Measurements from ENCODE around the gene EBF3.

The EBF3 gene

DNA sequence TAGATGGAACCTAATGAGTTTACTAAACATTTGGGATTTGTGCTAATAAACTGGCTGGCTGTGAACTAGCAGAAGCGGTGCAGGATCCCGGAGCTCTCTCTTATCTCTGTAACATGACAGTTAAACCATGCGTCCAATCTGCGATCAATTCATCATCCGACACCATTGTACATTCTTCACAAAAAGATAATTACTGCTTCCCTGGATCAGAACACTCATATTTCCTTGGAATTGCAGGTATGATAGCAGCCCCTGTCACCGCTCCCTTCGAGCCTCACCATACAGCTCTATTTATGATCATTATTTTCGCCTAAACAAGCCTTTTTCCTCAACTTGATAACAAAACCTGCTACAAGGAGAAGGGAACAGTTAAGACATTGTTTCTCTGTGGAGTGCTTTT, 18.5 kb downstream of the EBF3 start:
- no peak for DNase-seq (ENCODE audit: low read depth in 1 of 2, low spot score in 1 of 2)

DNA sequence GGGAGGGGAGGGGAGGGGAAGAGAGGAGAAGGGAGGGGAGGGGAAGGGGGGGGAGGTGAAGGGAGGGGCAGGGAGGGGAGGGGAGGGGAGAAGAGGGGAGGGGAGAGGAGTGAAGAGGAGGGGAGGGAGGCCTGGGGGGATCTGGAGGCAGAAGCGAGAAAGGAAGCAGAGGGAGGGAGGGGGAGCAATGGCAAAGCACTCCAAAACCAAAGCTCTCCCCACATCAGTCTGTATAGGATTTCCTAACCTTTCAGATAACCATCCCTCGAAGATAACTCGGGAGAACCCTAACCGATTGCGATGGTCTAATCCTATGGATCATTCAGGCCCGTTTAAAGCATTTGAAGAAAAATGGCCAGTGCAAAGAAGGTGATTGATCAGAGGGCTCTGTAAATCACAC, 19.0 kb downstream of the EBF3 start:
- DNase-seq (ENCODE audit: low read depth in 1 of 2, low spot score in 1 of 2): no peak

DNA sequence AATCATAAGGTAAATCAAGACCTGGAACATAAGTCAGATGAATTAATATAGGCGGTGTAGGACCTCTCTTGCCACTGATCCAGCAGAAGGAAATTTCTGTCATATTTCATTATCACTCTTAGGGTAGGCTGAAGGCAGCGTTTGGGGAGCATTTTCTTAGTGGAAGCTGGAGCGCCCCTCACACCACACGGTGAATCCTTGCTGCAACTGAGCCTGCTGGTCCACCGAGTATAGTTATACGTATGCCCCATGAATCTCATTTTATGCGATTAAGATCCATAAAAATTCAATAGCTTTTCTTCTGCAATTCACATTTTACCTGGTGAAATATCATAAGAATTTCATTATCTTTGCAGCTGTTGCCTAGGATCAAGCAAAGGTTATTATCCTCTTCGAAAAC, 19.6 kb downstream of the EBF3 start:
- no peak for DNase-seq (ENCODE audit: low read depth in 1 of 2, low spot score in 1 of 2)

DNA sequence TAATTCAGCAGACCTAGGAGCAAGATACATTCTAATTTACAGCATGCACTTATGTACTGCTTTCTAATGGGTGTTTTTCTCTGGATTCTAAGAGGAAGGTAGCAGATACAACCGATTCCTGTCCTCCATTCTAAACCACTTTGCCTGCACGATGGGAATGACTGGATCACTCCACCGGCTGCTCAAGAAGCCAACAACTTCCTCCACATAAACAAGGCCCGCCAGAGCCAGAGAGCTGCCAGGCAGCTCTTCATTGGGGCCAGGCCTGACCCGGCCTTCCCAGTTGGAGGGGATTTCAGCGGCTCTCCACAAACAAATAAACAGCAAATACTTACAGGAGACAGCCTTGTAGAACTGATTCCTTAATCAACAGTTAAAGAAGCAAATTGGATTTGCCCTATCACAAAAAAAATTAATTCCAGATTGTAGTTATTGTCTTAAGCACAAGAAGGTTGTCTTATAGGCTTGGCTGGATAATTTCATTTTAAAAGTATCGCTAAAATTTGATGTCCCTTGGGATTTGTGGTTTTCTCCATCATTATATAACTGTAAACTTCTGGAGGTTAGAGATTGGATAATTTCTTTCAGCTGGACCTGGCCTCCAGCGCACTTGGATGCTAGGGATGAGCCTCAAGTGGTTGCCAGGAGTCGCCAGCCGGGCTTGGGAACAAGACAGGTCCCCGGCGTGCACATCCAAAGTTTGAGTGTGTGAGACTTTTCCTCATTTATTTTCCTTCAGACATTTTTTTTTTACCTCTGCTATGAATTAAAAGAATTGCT, 20.9 kb downstream of the EBF3 start:
- no peak for DNase-seq (ENCODE audit: low read depth in 1 of 2, low spot score in 1 of 2)

DNA sequence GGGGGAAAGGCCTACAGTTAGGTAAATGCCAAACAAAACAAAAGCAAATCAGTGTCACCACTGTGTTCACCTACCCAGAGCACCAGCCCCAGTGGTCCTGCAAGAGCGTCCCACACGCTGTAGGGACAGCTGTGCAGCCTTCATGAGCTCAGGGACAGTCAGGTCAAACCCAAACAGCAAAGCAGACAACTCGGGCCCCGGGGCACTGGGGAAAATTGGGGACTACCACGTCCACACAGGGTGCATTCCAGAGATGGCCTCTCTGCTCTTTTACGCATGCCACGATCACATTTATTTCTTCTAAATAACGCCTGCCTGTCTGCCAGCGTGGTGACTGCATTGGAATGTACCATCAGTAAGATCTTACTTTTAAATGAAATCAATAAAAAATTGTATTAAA, 21.7 kb downstream of the EBF3 start:
- no peak for DNase-seq (ENCODE audit: low read depth in 1 of 2, low spot score in 1 of 2)

DNA sequence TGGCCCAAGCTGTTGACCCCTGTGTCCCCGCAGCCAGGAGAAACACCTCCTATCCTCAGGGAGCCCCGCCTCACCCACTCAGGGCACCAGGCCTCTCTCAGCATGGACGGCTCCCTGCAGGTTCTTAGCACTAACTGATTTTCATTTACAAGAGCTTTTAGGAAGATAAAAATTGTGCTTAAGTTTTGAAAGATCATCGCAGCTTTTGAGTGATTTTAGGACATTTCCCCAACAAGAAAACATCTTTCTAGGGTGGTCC, 22.1 kb downstream of the EBF3 start:
- no peak for DNase-seq (ENCODE audit: low read depth in 1 of 2, low spot score in 1 of 2)

DNA sequence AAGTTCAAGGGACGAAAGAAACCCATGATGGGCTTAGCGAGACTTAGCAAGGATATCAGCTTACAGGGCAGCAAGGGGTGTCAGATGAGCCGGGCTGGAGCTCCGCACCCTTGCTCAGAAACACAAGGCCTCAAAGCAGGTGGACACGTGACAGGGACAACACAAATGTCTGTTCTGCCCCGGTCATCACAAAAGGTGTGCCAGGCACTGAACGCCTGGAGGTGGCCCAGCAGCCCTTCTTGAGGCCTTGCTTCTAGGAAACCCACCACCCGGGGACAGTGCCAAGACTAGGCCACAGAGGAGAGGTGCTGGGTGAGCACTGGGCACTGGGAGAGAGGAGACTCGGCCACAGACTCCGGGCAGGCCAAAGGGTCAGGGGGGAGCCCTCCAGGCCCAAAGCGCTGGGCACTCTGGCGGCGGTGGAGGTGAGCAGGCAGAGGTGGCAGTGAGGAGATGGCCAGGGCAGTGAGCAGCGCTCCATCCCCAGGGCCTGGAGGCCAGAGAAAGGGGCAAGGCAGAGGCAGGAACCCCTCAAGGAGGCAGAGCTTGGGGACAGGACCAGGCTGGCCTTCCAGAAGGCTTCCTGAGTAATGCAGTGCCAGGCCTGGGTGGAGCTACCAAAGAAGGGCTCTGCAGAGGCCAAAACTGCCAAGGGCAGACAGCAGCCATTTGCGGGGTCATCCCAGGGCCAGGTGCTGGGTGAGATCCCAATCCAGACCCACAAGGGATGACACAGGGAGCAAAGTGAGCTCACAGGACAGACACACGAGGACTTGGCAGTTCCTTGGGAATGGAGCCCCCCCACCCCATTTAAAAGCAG, 22.7 kb downstream of the EBF3 start:
- DNase-seq (ENCODE audit: low read depth in 1 of 2, low spot score in 1 of 2): no peak

DNA sequence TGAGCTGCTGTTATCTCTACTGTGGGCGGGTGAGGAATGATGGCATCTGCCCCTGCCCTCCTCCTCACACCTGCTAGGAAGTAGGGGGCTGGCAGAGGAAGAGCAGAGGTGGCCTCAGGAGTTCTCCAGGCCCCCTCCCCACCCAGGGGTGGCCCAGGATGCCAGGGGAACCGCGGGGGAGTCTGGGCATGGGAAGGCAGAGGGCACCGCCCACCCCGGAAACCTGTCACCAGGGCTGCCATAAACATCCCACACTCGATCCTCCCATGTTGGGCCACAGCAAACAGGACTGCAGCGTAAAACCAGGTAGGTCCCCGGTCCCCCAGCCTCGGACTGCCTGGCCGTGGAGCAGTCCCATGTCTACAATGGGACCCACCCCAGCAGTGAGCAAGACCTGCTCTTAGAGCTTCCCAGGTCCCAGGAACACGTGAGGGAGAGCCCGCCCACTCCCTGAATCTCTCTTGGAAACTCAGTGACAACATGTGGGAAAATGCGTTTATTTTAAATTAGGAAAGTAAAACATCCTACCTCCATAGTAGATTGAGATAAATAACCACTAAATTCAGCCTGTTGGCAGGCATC, 23.4 kb downstream of the EBF3 start:
- no peak for DNase-seq (ENCODE audit: low read depth in 1 of 2, low spot score in 1 of 2)

DNA sequence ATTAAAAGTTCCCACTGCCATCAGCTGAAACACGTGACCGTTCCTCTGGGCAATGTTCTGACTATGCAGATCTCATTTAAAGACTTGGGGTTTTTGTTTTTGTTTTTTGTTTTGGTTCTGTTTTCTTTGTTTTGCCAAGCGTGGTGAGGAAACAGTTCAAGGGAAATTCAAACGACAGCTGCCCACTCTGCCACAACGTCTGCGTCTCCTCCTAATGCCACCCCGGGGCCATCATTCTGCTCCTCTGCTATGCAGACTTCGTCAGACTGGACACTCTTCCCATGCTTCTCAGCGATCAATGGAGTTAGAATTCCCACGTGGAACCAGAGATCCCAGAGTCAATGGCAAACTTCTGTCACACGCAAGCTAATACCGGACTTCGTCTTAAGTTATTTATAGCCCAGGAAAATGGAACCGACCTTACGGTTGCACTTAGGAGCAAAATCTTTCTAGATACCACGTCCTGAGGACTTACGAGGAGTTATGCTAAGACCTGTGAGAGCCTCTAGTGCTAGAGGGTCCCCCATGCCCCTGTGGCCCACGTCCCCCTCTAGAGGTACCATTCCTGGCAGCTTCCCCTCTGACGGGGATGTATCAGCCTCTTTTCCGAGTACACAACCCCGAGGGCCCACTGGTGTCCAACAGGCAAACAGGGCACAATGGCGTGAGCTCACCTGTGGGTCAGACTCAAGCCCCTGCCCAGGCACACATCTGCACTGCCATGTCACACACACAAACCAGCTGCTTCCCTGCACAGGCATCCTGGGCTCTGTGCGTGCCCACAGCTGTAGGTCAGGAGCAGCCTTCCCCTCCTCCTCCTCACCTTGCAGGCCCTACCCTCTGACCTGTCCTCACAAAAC, 24.4 kb downstream of the EBF3 start:
- DNase-seq (ENCODE audit: low read depth in 1 of 2, low spot score in 1 of 2): no peak

DNA sequence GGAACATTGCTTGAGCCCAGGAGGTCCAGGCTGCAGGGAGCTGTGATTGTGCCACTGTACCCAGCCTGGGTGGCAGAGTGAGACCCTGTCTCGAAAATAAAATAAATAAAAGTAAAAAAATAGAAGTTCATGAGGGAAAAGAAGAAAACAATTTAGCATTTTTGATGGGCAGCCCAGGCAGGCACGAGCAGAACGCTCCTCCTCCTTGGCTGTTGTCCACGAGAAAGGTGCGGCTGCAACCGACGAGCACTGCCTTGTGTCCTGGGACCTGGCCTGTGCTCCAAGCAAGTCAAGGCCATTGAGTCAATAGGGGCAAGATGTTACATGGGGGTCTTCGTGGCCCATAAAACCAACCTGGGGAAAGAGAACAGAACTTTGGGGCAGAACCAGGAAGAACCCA, 25.6 kb downstream of the EBF3 start:
- DNase-seq (ENCODE audit: low read depth in 1 of 2, low spot score in 1 of 2): no peak

DNA sequence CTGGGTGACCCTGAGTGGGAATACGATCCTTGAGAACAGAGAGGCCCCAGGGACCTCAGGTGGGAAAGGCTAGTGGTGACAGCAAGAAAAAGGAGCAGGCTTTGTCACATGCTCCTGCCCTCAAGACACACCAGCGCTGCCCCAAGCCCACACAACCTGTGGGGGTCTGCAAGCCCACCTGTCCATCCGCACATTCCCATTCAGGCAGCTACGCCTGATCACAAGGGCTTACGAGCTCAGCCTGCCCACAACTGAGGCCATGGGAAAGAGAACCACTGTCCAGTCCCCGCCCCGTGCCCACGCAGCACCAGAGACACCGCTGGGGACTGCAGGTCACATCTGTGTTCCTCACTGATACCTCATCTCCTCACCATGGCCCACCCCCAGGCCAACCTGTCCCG, 26.7 kb downstream of the EBF3 start:
- DNase-seq (ENCODE audit: low read depth in 1 of 2, low spot score in 1 of 2): no peak

DNA sequence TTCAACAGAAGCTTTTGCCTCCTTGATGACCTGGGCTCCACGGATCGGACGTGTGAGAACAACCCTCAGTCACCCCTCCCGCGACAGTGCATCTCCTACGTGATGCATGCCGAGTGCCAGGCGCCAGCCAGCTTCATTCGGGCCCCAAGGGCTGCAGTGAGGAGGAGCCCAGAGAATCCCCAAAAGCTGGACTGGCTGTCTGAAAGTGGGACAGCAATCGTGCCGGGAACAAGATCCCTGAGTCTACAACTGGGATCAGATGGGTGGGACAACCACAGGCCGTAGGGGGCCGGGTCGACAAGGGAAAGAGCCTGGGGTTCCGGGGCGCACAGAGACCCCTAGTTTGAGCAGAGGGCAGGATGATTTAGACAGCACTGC, 27.2 kb downstream of the EBF3 start:
- DNase-seq (ENCODE audit: low read depth in 1 of 2, low spot score in 1 of 2): no peak

DNA sequence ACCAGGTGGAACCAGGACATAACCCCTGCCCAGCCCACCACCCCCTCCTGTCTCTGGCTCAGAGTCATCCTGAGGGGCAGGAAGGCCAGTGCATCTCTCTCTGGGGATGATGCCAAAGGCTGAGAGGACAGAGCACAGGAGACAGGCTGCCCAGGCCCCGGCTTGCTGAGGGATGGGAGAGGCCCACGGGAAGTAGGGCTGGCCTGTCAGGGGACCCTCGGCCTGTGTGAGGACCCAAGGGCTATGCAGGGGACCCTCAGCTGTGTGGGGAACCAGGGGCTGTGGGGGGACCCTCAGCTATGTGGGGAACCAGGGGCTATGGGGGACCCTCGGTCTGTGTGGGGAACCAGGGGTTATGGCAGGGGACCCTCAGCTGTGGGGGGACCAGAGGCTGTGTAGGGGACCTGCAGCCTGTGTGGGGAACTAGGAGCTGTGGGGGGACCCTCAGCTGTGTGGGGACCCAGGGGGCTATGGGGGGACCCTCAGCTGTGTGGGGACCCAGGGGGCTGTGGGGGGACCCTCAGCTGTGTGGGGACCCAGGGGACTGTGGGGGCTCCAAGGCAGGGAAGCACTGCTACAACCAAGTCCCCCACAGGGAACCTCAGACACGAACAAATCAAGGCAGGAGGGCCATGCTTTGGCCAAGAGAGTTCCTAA, 27.7 kb downstream of the EBF3 start:
- DNase-seq (ENCODE audit: low read depth in 1 of 2, low spot score in 1 of 2): no peak

DNA sequence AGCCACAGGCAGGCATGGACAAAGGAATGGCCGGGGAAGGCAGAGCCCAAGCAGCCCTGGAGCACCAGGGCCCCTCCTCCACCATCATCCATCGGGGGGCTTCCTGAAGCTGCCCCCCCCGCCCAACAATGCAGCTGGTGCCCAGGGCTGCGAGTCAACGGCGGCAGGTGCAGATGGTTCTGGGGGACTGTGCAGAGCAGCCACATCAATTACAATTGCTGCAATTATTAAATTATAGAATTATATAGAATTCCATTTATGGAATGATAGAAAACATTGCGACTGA, 28.3 kb downstream of the EBF3 start:
- DNase-seq (ENCODE audit: low read depth in 1 of 2, low spot score in 1 of 2): no peak

DNA sequence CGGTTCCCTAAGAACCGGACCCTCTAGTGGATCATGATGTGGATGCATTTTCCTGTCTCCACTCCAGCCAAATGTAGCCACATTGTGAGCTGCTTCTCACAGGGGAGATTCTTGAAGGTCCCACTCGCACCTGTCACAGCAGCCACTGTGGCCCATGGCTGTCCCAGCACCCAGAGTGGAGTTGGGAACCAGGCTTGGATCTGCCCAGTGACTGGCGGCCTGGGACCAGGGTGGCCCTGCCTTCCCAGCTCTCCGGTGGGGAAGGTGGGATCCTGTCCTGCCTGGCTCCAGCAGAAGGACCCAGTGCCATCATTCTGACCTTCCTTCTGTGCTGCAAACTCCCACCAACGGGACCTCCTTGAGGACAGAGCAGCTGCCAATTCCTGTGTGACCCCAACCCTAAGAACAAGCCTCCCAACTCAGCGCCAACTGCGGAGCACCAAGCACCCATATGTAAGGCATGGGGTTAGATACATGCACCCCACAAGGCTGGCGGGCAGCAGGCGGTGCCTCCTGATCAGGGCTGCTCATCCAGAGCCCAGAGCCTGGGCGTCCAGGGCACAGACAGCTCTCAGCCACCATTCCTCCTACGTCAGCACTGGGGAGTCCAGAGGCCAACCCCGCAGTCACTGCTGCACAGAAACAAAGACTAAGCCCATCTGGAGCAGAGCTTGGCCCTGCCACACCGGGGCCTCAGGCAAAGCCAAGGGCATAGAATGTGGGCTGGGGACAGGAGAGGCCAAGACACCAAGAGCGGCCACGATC, 28.8 kb downstream of the EBF3 start:
- DNase-seq (ENCODE audit: low read depth in 1 of 2, low spot score in 1 of 2): no peak

DNA sequence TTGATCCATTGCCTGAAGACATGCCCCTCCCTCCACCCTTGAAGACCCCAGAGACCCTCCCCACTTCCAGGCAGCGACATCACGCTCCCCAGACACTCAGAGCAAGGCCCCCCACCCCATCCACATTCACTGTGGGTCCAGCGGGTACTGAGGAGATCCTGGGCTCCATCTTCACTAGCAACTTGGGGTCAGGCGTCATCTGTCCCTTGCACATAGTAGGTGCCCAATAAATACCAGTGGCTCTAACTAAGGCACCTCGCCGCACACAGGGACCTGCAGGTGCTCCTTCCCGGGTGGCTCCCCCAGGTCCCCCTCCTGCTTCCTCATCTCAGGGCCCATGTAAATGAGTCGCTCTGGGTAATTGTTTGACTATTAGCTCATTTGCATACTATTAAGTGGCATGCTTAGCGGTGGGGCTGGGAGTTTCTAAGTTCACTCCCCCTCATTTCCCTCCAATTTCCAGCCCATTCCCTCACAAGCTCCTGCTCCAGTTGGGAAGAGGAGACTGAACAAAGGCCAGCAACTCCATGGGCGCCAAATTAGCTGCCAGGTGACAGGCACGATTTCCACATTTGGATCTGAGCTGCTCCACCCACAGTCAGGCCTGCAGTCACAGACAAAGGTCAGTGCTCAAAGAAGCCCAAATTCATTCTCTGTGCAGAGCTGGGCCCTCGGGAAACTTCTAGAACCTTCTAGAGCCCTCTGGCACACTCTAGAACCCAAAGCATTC, 29.7 kb downstream of the EBF3 start:
- DNase-seq (ENCODE audit: low read depth in 1 of 2, low spot score in 1 of 2): no peak

DNA sequence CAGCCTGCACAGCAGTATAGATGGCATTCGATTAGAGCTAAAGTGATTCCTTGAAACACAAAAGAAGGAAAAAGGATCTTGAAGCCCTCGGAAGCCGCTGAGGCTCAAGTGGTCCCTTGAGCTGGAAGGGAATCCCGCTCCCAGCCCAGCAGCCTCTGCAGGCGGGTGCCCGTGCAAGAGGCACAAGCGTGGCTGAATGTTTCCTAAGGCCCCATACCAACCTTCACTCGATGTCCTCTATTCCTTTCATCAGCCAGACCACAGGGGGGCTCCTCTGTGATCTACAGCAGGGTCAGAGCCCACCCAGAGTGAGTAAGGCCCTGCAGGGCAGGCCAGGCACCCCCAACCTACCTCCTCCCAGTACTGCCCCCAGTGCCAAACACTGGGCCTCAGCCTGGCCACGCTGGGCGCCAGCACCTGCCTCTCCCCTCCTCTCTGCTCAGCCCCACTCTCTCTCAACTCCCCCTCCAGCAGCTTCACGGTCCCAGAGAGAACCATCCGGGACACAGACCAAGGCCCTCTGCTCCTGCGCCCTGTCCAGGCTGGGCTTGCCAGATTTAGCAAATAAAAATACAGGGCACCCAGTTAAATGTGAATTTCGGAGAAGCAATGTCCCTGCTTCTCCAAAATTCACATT, 30.5 kb downstream of the EBF3 start:
- DNase-seq (ENCODE audit: low read depth in 1 of 2, low spot score in 1 of 2): no peak

DNA sequence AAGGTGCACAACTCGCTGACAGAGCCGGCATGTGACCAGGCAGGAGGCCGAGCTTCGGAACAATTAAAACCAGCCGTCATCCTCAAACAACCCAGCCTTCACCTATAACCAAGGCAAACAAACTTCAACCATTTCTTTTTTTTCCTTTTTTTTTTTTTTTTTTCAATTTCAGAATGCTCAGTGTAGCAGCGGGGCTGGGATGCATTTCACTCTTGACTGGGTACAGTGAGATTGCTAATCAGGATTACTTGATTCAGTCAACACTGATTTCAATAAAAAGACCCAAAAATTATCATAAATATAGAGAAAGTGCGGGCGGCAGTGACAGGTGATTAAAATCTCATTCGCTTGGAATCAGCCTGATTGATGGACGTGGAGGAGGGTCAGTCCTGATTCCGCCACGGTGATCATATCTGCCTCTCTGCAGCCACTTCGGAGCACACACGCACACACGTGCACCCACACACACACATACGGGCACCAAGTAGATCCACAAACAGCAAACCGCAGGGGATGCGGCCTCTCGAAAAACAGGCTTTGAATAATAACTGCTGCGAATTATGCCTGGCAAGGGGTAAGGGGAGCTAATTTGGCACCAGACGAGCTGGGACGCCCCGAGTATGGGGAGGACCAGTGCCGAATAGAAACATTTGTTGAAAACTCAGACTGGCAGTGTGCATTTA, 31.2 kb downstream of the EBF3 start:
- no peak for DNase-seq (ENCODE audit: low read depth in 1 of 2, low spot score in 1 of 2)

DNA sequence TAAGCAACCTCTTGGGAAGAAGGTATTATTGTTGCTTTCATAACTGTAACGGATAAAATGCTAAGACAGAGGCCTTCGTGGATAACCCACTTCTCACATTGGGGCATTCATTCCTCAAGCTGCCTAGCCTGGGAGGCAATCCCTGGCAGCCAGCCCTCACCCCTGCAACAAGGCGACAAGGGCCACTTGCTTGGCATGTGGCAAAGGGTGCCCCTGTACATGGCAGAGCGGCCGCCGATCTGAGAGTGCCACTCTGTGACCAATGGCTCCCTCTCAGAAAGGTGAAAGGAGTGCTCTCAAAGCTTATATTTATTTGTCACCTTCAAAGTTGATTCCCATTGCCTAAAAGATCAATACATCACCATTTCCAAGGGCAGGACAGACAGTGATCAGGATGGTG, 31.9 kb downstream of the EBF3 start:
- no peak for DNase-seq (ENCODE audit: low read depth in 1 of 2, low spot score in 1 of 2)
